GM12865 (cell line): ENCODE measurements around the gene DOHH.

Experiments used
- DNase-seq: peaks from one replicate; pipeline ENCODE4 v3.0.0; 2010; ENCODE audit warnings: low read depth
- H3K4me3 ChIP-seq: 2 replicates; pipeline ENCODE4 v1.5.1; 2011; ENCODE audit warnings: mild to moderate bottlenecking, low read depth, low read length, control low read depth
- TF ChIP-seq, protein P1 (sequence below): IDR thresholded peaks from 2 replicates; pipeline ENCODE4 v1.5.1; 2011; ENCODE audit warnings: low read length, control low read depth, low read depth, inconsistent platforms; ENCODE audit not compliant: insufficient read depth; ENCODE audit errors: missing control alignments

The DOHH gene

GRCh38 chr19:3528539-3529211 lies 28.2 kb upstream of the DOHH start:
- H3K4me3 ChIP-seq: no peak overlapping the region
- no peak for DNase-seq
- TF ChIP-seq, protein P1, sequence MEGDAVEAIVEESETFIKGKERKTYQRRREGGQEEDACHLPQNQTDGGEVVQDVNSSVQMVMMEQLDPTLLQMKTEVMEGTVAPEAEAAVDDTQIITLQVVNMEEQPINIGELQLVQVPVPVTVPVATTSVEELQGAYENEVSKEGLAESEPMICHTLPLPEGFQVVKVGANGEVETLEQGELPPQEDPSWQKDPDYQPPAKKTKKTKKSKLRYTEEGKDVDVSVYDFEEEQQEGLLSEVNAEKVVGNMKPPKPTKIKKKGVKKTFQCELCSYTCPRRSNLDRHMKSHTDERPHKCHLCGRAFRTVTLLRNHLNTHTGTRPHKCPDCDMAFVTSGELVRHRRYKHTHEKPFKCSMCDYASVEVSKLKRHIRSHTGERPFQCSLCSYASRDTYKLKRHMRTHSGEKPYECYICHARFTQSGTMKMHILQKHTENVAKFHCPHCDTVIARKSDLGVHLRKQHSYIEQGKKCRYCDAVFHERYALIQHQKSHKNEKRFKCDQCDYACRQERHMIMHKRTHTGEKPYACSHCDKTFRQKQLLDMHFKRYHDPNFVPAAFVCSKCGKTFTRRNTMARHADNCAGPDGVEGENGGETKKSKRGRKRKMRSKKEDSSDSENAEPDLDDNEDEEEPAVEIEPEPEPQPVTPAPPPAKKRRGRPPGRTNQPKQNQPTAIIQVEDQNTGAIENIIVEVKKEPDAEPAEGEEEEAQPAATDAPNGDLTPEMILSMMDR: no peak

DNA sequence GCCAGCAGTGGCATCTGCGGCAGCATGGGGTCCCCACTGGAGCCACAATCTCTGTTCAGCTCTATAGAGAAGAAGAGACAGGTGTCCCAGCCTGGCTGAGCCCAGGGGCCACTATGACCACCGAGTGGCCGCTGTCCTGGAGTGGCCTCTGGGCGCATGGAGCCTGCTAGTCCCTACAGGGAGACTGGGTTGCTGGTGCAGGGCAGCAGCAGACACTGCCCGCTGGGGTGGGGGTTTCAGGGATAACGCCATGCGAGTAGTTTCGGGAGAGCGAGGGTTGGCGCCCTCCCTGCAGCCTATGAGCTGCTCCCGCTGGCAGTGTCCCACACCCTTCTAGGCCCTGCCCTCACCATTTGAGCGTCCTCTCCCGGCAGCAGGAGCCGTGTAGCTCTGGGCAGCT lies 27.6 kb upstream of the DOHH start:
- DNase-seq: no peak
- TF ChIP-seq, protein P1: no peak
- H3K4me3 ChIP-seq: no peak overlapping the region

- TF ChIP-seq, protein P1: no peak
- no peak for DNase-seq
- no peak overlapping the region for H3K4me3 ChIP-seq
Measured at GRCh38 chr19:3527238-3527910, 26.9 kb upstream of the DOHH start.

- no peak overlapping the region for H3K4me3 ChIP-seq
- TF ChIP-seq, protein P1: no peak
- no peak for DNase-seq
Measured at GRCh38 chr19:3526507-3527237, 26.2 kb upstream of the DOHH start.

GRCh38 chr19:3524904-3525451 lies 24.5 kb upstream of the DOHH start:
- DNase-seq: no peak
- no peak overlapping the region for H3K4me3 ChIP-seq
- TF ChIP-seq, protein P1: no peak

GRCh38 chr19:3524078-3524842 lies 23.8 kb upstream of the DOHH start:
- H3K4me3 ChIP-seq: no peak overlapping the region
- no peak for DNase-seq
- TF ChIP-seq, protein P1: no peak
